ENCODE results near the gene SLC46A1.

DNA sequence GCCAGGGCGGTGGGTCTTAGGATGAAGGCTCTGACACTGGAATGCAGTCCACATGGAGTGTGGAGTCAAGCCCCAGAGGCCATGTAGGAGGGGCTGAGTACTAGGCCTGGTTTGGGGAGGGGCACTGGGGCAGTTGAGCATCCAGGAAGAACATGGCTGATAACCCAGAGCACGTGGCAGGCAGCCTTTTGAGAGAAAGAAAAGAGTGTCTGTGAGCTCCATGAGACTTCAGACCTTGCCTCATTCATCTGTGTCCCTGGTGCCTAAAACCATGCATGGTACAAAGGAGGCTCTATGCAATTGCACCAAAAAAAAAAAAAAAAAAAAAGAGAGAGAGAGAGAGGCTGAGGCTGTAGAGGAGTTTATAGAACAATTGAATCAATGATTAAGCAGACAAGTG is 14.6 kb downstream of the SLC46A1 start:
- TF ChIP-seq, protein P1, sequence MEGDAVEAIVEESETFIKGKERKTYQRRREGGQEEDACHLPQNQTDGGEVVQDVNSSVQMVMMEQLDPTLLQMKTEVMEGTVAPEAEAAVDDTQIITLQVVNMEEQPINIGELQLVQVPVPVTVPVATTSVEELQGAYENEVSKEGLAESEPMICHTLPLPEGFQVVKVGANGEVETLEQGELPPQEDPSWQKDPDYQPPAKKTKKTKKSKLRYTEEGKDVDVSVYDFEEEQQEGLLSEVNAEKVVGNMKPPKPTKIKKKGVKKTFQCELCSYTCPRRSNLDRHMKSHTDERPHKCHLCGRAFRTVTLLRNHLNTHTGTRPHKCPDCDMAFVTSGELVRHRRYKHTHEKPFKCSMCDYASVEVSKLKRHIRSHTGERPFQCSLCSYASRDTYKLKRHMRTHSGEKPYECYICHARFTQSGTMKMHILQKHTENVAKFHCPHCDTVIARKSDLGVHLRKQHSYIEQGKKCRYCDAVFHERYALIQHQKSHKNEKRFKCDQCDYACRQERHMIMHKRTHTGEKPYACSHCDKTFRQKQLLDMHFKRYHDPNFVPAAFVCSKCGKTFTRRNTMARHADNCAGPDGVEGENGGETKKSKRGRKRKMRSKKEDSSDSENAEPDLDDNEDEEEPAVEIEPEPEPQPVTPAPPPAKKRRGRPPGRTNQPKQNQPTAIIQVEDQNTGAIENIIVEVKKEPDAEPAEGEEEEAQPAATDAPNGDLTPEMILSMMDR (conservative IDR thresholded peaks at IDR 0.05 in 1 of 2, IDR thresholded peaks at IDR 0.05 in 1 of 2; ENCODE audit: extremely low read depth in 1 of 2, insufficient read depth in 1 of 2, low read depth in 1 of 2, low read length in 2 of 2) = no peak
- no peak for TF ChIP-seq EZH2 (IDR thresholded peaks at IDR 0.05; ENCODE audit: borderline replicate concordance, low read length)
